ENCODE measurements around the gene LFNG.

DNA sequence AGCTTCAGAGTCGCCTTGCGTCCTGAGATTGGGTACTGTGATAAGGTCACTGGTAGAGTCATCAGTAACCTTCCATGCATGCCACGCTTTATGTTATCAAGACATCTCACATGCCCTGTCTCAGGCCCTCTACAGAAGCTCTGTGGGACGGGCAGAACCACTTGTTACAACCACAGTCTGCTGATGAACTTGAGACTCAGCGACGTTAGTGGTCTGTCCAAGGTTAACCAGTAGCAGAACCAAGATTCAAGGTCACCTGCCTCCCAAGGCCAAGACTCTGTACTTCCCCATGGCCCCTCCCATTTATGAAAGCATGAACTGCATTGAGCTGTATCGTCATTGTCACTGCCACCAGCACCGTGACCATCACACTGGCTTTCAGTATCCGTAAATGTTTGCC, 54.2 kb downstream of the LFNG start:
- TF ChIP-seq, protein P1, sequence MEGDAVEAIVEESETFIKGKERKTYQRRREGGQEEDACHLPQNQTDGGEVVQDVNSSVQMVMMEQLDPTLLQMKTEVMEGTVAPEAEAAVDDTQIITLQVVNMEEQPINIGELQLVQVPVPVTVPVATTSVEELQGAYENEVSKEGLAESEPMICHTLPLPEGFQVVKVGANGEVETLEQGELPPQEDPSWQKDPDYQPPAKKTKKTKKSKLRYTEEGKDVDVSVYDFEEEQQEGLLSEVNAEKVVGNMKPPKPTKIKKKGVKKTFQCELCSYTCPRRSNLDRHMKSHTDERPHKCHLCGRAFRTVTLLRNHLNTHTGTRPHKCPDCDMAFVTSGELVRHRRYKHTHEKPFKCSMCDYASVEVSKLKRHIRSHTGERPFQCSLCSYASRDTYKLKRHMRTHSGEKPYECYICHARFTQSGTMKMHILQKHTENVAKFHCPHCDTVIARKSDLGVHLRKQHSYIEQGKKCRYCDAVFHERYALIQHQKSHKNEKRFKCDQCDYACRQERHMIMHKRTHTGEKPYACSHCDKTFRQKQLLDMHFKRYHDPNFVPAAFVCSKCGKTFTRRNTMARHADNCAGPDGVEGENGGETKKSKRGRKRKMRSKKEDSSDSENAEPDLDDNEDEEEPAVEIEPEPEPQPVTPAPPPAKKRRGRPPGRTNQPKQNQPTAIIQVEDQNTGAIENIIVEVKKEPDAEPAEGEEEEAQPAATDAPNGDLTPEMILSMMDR (IDR thresholded peaks at IDR 0.05; ENCODE audit: low read depth, low read length, missing input control) = no peak
- TF ChIP-seq YY1 (IDR thresholded peaks at IDR 0.05) (no peak), RAD21 (IDR thresholded peaks at IDR 0.05) (no peak), EGR1 (IDR thresholded peaks at IDR 0.05; ENCODE audit: low read depth in 2 of 2) (no peak), JUND (IDR thresholded peaks at IDR 0.05) (no peak)
- TF ChIP-seq, protein P2, sequence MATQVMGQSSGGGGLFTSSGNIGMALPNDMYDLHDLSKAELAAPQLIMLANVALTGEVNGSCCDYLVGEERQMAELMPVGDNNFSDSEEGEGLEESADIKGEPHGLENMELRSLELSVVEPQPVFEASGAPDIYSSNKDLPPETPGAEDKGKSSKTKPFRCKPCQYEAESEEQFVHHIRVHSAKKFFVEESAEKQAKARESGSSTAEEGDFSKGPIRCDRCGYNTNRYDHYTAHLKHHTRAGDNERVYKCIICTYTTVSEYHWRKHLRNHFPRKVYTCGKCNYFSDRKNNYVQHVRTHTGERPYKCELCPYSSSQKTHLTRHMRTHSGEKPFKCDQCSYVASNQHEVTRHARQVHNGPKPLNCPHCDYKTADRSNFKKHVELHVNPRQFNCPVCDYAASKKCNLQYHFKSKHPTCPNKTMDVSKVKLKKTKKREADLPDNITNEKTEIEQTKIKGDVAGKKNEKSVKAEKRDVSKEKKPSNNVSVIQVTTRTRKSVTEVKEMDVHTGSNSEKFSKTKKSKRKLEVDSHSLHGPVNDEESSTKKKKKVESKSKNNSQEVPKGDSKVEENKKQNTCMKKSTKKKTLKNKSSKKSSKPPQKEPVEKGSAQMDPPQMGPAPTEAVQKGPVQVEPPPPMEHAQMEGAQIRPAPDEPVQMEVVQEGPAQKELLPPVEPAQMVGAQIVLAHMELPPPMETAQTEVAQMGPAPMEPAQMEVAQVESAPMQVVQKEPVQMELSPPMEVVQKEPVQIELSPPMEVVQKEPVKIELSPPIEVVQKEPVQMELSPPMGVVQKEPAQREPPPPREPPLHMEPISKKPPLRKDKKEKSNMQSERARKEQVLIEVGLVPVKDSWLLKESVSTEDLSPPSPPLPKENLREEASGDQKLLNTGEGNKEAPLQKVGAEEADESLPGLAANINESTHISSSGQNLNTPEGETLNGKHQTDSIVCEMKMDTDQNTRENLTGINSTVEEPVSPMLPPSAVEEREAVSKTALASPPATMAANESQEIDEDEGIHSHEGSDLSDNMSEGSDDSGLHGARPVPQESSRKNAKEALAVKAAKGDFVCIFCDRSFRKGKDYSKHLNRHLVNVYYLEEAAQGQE (IDR thresholded peaks at IDR 0.05) = no peak
